Measurements from ENCODE around the gene GPR61. TPM values are rescaled to one million over a fixed set of nuclear protein-coding genes. Genes with fewer than 3 reads are reported as not detected.
A peak's percentile ranks its signal among the peaks of the same experiment; 100 is the strongest.

Gene GPR61
- polyA plus RNA-seq, 10 donors, result 0.95 to 2.4 (median 1.6) TPM

DNA sequence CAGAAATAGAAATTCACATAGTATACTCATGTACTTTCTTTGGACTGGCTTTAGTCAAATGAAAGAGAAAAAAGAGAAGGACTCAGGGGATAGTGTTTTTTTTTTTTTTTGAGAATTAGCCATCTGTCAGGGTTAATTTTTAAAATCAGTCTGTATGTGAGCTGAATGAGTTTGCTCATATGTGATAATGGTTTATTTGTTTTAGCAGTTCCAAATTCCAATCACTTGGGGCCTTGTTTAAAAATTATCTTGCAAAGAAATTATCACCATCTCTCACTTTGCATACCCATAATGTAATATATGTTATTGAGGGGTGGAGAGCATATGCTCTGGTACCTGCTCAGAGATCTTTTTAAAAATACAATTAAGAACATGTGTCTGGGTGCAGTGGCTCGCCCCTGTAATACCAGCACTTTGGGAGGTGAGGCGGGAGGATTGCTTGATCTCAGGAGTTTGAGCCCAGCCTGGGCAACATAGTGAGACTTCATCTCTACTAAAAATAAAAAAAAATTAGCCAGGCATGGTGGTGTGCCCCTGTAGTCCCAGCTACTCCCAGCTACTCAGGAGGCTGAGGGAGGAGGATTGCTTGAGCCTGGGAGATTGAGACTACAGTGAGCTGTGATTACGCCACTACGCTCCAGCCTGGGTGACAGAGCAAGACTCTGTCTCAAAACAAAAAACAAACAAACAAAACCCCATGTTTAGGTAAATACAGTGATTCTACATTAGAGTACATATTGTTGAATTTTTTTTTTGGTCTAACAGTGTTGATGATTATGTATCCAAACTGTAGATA lies 28.4 kb downstream of the GPR61 start:
- no peak for DNase-seq

DNA sequence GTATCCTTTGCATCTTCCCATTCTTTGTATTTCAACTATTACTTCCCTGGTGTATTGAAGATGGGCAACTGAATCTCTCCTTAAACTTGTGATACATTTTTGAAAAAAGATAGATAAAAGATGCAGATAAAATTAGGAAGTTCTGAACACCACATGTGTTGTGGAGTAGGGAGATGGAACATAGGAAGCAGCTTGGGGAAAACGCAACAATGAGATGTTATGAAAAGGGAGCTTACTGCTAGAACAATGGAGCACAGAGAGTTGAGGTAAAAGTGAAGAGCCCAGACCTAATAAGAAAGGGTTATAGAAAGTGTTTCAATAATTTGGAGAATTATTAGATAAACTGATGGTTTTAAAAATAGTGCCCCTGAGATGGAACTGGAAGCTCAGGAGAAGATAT lies 29.7 kb downstream of the GPR61 start:
- DNase-seq, result no peak

DNA sequence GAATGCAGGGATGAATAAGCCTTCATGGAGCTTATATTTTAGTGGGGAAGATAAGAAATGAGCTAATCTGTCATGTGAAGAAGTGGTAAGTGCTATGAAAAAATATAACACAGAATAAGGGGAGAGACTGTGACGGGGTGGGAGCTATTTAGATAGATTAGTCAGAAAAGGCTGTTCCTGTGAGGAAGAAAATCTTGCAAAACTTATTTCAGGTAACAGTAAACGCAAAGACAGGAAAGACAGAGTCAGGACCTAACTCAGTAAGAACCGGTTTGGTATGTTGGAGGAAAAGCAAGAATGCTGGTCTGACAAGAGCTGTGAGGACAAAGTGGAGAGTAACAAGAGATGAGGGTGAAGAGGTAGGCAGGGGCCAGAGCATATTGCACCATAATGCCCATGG lies 30.7 kb downstream of the GPR61 start:
- DNase-seq, result no peak

DNA sequence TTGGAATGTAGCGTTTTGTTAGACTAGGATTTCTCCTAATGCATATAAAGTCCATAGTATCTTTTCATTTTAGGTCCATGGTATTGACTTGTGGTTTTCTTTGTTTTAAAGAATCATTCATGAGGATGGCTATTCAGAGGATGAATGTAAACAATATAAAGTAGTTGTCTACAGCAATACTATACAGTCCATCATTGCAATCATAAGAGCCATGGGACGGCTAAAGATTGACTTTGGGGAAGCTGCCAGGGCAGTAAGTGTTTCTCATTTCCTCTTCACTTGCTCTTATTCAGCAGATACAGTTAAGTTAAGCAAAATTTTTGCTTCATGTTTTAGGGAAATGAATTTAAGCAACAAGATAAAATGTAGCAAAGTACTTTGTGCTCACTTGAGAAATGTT lies 34.1 kb downstream of the GPR61 start:
- no peak for DNase-seq

DNA sequence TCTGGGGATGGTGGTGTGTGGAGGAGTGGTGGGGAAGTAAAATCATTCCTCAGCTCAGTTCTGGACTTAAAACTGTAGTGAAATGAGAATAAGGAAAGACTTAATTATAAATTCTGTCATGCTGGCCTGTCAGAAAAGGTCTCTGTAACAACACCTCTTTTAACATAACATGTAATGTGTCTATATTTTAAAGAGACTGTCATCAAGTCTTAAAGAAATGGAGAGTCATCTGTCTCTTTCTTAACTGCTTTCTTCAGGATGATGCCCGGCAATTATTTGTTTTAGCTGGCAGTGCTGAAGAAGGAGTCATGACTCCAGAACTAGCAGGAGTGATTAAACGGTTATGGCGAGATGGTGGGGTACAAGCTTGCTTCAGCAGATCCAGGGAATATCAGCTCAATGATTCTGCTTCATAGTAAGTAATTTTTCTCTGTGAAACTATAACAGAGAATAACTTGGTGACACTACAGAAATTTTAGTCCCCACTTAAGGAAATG lies 39.3 kb downstream of the GPR61 start:
- DNase-seq, result no peak

DNA sequence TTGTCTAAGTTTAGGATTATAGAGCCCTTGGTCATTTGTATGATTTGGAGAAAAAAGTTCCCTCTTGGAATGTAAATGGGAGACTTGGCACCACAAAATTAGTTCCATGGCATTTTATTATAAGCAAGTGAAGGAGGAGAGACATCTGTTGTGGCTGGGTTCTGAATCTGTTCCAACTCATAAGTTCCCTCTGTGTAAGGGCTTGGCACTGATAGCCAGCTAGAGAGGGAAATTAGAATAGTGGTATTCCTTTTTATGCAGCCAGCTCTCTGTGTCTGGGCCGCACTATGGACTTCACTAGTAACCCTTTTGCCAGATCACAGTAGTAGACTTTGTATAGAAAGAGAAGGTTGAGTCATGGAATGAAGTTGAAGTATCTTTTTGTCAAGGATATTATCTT lies 39.8 kb downstream of the GPR61 start:
- DNase-seq, result peak; percentile 26 to 33 (median 32)

DNA sequence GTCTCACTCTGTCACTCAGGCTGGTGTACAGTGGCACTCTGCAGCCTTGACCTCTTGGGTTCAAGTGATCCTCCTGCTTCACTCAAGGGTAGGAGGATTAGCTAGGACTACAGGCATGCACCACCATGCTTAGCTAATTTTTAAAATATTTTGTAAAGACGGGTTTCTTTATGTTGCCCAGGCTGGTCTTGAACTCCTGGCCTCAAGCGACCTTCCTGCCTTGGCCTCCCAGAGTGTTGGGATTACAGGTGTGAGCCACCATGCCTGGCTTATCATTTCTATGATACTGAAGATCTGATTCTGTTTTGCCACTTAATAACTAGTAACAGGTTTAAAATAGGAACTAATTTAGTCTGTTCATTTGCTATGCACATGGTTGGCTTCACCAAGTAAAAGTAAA lies 42.3 kb downstream of the GPR61 start:
- DNase-seq, result no peak

DNA sequence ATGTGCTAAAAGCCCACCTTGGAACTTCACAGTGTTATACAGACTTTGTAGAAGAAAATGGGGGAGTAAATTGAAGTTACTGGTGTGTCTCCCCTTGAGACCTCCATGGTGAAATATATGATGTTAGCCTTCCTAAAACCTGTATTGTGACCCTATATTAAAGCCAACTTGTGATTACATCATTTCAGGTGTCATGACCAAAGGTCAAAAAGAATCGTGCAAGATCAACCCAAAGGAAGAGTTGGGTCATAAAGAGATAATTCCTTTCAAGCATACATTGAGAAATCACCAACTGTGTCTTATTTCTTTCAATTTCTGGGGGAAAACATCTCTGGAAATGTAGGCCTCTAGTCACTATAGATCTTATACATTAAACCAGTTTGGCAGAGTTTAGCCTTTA lies 45.1 kb downstream of the GPR61 start:
- no peak for DNase-seq

DNA sequence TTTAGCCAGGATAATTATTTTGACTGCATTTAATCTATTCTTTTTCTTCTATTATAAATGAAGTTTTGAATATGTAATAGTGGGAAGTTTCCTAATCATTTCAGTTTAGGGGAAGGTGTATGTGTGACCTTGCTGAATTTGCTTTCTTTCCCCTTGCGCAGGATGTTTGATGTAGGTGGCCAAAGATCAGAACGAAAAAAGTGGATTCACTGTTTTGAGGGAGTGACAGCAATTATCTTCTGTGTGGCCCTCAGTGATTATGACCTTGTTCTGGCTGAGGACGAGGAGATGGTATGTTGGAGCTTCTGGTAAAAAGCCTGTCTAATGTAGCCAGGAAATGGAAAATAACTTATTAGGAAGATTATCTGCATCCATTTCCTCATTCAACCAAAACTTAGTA lies 46.4 kb downstream of the GPR61 start:
- DNase-seq, result no peak

DNA sequence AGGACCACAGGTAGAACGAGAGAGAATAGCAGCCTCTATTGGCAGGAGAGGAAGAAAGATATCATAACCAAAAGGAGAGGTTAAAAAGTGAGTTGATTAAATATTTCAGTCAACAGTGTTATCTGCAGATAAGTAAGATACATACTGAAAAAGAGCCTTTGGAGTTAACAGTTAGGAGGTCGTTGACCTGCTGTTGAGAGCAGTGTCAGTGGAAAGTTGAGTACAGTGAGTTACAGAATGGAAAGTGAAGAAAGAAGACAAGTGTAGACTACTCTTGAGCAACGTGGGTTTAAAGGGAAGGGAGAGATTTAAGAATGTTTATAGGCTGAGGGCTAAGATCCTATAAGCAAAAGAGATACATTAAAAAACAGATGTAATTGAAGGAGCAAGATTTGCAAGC lies 49.5 kb downstream of the GPR61 start:
- DNase-seq, result no peak

DNA sequence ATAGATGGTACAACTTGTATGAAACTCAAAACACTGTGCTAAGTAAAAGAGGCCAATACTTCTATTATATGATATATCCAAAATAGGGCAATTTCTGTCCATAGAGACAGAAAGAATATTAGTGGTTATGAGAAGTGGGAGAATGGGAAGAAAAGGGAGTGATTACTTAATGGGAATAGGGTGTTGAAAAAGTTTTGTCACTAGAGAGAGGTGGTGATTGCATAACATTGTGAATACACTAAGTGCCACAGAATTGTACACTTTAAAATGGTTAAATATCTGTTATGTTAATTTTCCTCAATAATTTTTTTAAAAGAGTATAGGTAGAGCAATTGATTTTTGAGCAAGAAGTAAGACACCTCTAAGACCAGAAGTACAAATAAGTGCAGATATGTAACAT lies 50.0 kb downstream of the GPR61 start:
- no peak for DNase-seq

DNA sequence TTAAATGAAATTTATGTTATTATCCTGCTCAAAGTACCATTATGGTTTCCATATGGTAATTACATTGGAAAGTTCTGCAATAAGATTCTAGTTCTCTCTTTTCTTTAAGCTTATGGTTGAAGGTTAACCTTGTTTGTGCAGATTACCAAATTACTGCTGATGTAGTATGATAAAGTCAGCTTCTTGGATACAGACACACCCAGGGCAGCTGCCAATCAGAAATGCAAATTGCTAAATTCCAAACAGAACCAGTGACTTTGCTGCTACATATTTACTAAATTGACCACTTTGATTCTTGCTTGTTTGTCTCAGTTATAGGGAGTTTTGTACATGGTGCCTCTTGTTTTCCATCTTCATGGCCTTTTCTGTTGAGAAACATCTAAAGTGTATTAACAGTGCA lies 53.2 kb downstream of the GPR61 start:
- no peak for DNase-seq

DNA sequence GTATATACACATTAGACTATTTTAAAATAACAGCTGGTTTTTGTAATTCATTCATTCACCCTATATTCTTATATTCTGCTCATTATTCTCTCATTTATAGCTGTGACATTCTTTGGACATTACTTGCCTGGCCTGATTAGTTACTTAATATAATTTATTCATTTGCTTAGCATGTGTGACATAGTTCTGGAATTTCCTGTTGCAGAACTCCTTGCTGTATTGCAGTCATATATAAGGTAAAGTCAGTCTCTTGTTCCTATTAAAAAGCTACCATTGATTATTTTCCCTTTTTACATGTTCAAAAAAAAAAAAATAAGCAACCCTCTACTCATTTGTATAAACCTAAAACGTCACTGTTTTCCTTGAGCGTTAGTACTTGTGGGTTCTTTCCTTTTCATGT lies 55.9 kb downstream of the GPR61 start:
- DNase-seq, result peak in 1 of 3 donors; percentile 11

Other genes with a start within 250 kb of the GPR61 start
- gene MYBPHL, start 232.9 kb upstream of the GPR61 start, polyA plus RNA-seq (ENCODE audit: insufficient read length in 10 of 10), result 1 to 10 TPM in 5 of 10 donors, under 1 TPM in 5; 0.40 to 1.9 (median 0.93) TPM
- gene SORT1, start 142.0 kb upstream of the GPR61 start, polyA plus RNA-seq (ENCODE audit: insufficient read length in 10 of 10), result 10 to 100 TPM; 21.9 to 45.5 (median 25.6) TPM
- gene PSMA5, start 113.4 kb upstream of the GPR61 start, polyA plus RNA-seq (ENCODE audit: insufficient read length in 10 of 10), result 10 to 100 TPM; 61.8 to 90.0 (median 69.1) TPM
- 100 to 1,000 TPM in 9 of 10 donors, 10 to 100 TPM in 1; 90.2 to 305 (median 215) TPM for gene SYPL2, start 73.3 kb upstream of the GPR61 start, polyA plus RNA-seq (ENCODE audit: insufficient read length in 10 of 10)
- 10 to 100 TPM; 11.8 to 32.9 (median 20.8) TPM for gene ATXN7L2, start 56.0 kb upstream of the GPR61 start, polyA plus RNA-seq (ENCODE audit: insufficient read length in 10 of 10)
- gene CYB561D1, start 45.8 kb upstream of the GPR61 start, polyA plus RNA-seq (ENCODE audit: insufficient read length in 10 of 10), result 10 to 100 TPM in 4 of 10 donors, 1 to 10 TPM in 6; 6.2 to 12.4 (median 9.2) TPM
- gene AMIGO1, start 30.1 kb upstream of the GPR61 start, polyA plus RNA-seq (ENCODE audit: insufficient read length in 10 of 10), result 10 to 100 TPM in 6 of 10 donors, 1 to 10 TPM in 4; 8.8 to 16.9 (median 10.7) TPM
- gene GNAI3, start 8.7 kb downstream of the GPR61 start, polyA plus RNA-seq (ENCODE audit: insufficient read length in 10 of 10), result 1 to 10 TPM; 6.7 to 9.7 (median 8.2) TPM
- gene GNAT2, start 79.7 kb downstream of the GPR61 start, polyA plus RNA-seq (ENCODE audit: insufficient read length in 10 of 10), result under 1 TPM in 1 of 10 donors, not detected in 9; 0.19 TPM
- 10 to 100 TPM; 26.0 to 41.4 (median 34.1) TPM for gene AMPD2, start 80.0 kb downstream of the GPR61 start, polyA plus RNA-seq (ENCODE audit: insufficient read length in 10 of 10)
- gene GSTM4, start 116.2 kb downstream of the GPR61 start, polyA plus RNA-seq (ENCODE audit: insufficient read length in 10 of 10), result 10 to 100 TPM; 12.9 to 25.9 (median 20.7) TPM
- 100 to 1,000 TPM; 118 to 193 (median 154) TPM for gene GSTM2, start 128.2 kb downstream of the GPR61 start, polyA plus RNA-seq (ENCODE audit: insufficient read length in 10 of 10)
- gene GSTM1, start 147.9 kb downstream of the GPR61 start, polyA plus RNA-seq (ENCODE audit: insufficient read length in 10 of 10), result 10 to 100 TPM in 4 of 10 donors, 1 to 10 TPM in 2, under 1 TPM in 3, not detected in 1; 0.28 to 59.1 (median 1.2) TPM
- gene GSTM5, start 172.4 kb downstream of the GPR61 start, polyA plus RNA-seq (ENCODE audit: insufficient read length in 10 of 10), result 10 to 100 TPM in 7 of 10 donors, 1 to 10 TPM in 3; 7.3 to 42.1 (median 13.7) TPM
- gene GSTM3, start 201.2 kb downstream of the GPR61 start, polyA plus RNA-seq (ENCODE audit: insufficient read length in 10 of 10), result 10 to 100 TPM; 33.5 to 57.6 (median 43.2) TPM
- under 1 TPM in 1 of 10 donors, not detected in 9; 0.19 TPM for gene EPS8L3, start 224.1 kb downstream of the GPR61 start, polyA plus RNA-seq (ENCODE audit: insufficient read length in 10 of 10)